Suprapubic skin (tissue), 4 donors: Measurements from ENCODE around the gene TNS3. TPM values are rescaled to one million over a fixed set of nuclear protein-coding genes. Genes with fewer than 3 reads are reported as not detected.

ENCODE experiments used
- DNase-seq, 2 donors: peaks; one replicate each; pipeline ENCODE4 v3.0.0-alpha.2; 2019; ENCODE audit warnings: low spot score in 2 of 2
- H3K27ac ChIP-seq: fragments of 200-600 bp; sonication (generic); one replicate; pipeline ENCODE4 v1.5.1; 2019
- H3K27me3 ChIP-seq: fragments of 200-600 bp; sonication (generic); one replicate; pipeline ENCODE4 v1.5.1; 2019
- H3K36me3 ChIP-seq: fragments of 200-600 bp; sonication (generic); one replicate; pipeline ENCODE4 v1.5.1; 2019
- H3K4me1 ChIP-seq: fragments of 200-600 bp; sonication (generic); one replicate; pipeline ENCODE4 v1.5.1; 2019
- H3K4me3 ChIP-seq: fragments of 200-600 bp; sonication (generic); one replicate; pipeline ENCODE4 v1.5.1; 2019; ENCODE audit warnings: mild to moderate bottlenecking
- H3K9me3 ChIP-seq: fragments of 200-600 bp; sonication (generic); one replicate; pipeline ENCODE4 v1.5.1; 2019
- CTCF ChIP-seq, 2 donors: fragments of 200-600 bp in 1 of 2; fragments of 450-650 bp in 1 of 2; sonication (generic) in 1 of 2; IDR thresholded peaks; one replicate each; pipeline ENCODE4 v1.5.1; 2016 to 2019; ENCODE audit warnings: antibody characterized with exemption in 2 of 2, mild to moderate bottlenecking in 1 of 2, moderate library complexity in 1 of 2
- EP300 ChIP-seq: sonication (generic); formaldehyde crosslinking; IDR thresholded peaks from one replicate; pipeline ENCODE4 v1.6.1; 2017; ENCODE audit warnings: antibody characterized with exemption
- POLR2A ChIP-seq, 2 donors: fragments of 450-650 bp; IDR thresholded peaks; one replicate each; pipeline ENCODE4 v1.6.1; 2017; ENCODE audit warnings: antibody characterized with exemption in 2 of 2, mild to moderate bottlenecking in 2 of 2, moderate library complexity in 2 of 2
- POLR2AphosphoS5 ChIP-seq, 3 donors: sonication (generic); formaldehyde crosslinking; IDR thresholded peaks; one replicate each; pipeline ENCODE4 v1.6.1; 2017; ENCODE audit warnings: antibody characterized with exemption in 3 of 3
- WGBS: methylation state at CpG from one replicate; pipeline ENCODE4 v1.1.5; 2018; 5-methylcytosine and 5-hydroxymethylcytosine counted together
- total RNA-seq, 4 donors: library from RNA; depleted of rRNA; stranded (reverse); fragments of >200 nt; gene quantifications; one replicate each; pipeline ENCODE4 v1.1.0, GENCODE V29; 2016

TNS3 gene
- total RNA-seq, 4 donors from 2014 or later = 14.3 to 53.0 (median 31.9) TPM

GRCh38 chr7:47284691-47285635, 296.9 kb downstream of the TNS3 start:
- TF ChIP-seq EP300 = no peak
- TF ChIP-seq POLR2A (IDR thresholded peaks at IDR 0.05) = no peak
- no peak for TF ChIP-seq CTCF (IDR thresholded peaks at IDR 0.05)
- no peak for TF ChIP-seq POLR2AphosphoS5 (IDR thresholded peaks at IDR 0.05)
- H3K27ac ChIP-seq = no peak overlapping the region
- no peak for DNase-seq
- no peaks in the 10 kb centered on the region for H3K27me3 ChIP-seq
- WGBS = 98% methylated on average over 11 of the region's 11 CpGs
- peaks cover 4% of the 10 kb centered on the region for H3K4me1 ChIP-seq
- no peaks in the 10 kb centered on the region for H3K9me3 ChIP-seq
- peaks cover 21% of the 10 kb centered on the region for H3K36me3 ChIP-seq
- H3K4me3 ChIP-seq = no peak overlapping the region

GRCh38 chr7:47283497-47284131, 298.3 kb downstream of the TNS3 start:
- peaks cover 25% of the 10 kb centered on the region for H3K36me3 ChIP-seq
- H3K4me3 ChIP-seq = no peak overlapping the region
- peaks cover 4% of the 10 kb centered on the region for H3K4me1 ChIP-seq
- no peaks in the 10 kb centered on the region for H3K27me3 ChIP-seq
- DNase-seq = no peak
- H3K27ac ChIP-seq = no peak overlapping the region
- WGBS = 93% methylated on average over 6 of the region's 10 CpGs
- TF ChIP-seq POLR2A (IDR thresholded peaks at IDR 0.05) (no peak), POLR2AphosphoS5 (IDR thresholded peaks at IDR 0.05) (no peak)
- no peaks in the 10 kb centered on the region for H3K9me3 ChIP-seq

GRCh38 chr7:47282790-47283496, 299.0 kb downstream of the TNS3 start:
- TF ChIP-seq CTCF (IDR thresholded peaks at IDR 0.05) (no peak), POLR2A (IDR thresholded peaks at IDR 0.05) (no peak), EP300 (no peak), POLR2AphosphoS5 (IDR thresholded peaks at IDR 0.05) (no peak)
- no peaks in the 10 kb centered on the region for H3K9me3 ChIP-seq
- H3K36me3 ChIP-seq = peaks cover 30% of the 10 kb centered on the region
- peaks cover 4% of the 10 kb centered on the region for H3K4me1 ChIP-seq
- 89% methylated on average over 8 of the region's 9 CpGs for WGBS
- peak in 1 of 2 donors; percentile 25 for DNase-seq
- no peak overlapping the region for H3K4me3 ChIP-seq
- H3K27me3 ChIP-seq = no peaks in the 10 kb centered on the region
- no peak overlapping the region for H3K27ac ChIP-seq

GRCh38 chr7:47281966-47282643, 299.8 kb downstream of the TNS3 start:
- H3K27me3 ChIP-seq = no peaks in the 10 kb centered on the region
- WGBS = 100% methylated on average over 4 of the region's 7 CpGs
- peaks cover 35% of the 10 kb centered on the region for H3K36me3 ChIP-seq
- peaks cover 4% of the 10 kb centered on the region for H3K4me1 ChIP-seq
- no peak overlapping the region for H3K4me3 ChIP-seq
- no peak overlapping the region for H3K27ac ChIP-seq
- TF ChIP-seq POLR2A (IDR thresholded peaks at IDR 0.05) (no peak), POLR2AphosphoS5 (IDR thresholded peaks at IDR 0.05) (no peak), CTCF (IDR thresholded peaks at IDR 0.05) (no peak), EP300 (no peak)
- H3K9me3 ChIP-seq = no peaks in the 10 kb centered on the region
- DNase-seq = peak in 1 of 2 donors; percentile 26

- Histone ChIP-seq H3K4me3 (no peak overlapping the region), H3K27ac (no peak overlapping the region), H3K4me1 (no peaks in the 10 kb centered on the region), H3K36me3 (peaks cover 44% of the 10 kb centered on the region), H3K27me3 (no peaks in the 10 kb centered on the region), H3K9me3 (no peaks in the 10 kb centered on the region)
- no peak for TF ChIP-seq EP300
- TF ChIP-seq POLR2A (IDR thresholded peaks at IDR 0.05) = no peak
- no peak for TF ChIP-seq CTCF (IDR thresholded peaks at IDR 0.05)
- no peak for TF ChIP-seq POLR2AphosphoS5 (IDR thresholded peaks at IDR 0.05)
- peak in 1 of 2 donors; percentile 50 for DNase-seq
- WGBS = 100% methylated on average over 3 of the region's 3 CpGs
Observed at GRCh38 chr7:47281161-47281560, 300.8 kb downstream of the TNS3 start.
